AG04450 (cell line): ENCODE data around the gene PLAC8. TPM values are rescaled to one million over a fixed set of nuclear protein-coding genes. Genes with fewer than 3 reads are reported as not detected.
"Not testable (repeated sequence)": the region's sequence is repeated elsewhere in the genome, so short reads cannot be mapped to it uniquely, and the experiment has no call there.

ENCODE experiments used
- CTCF ChIA-PET: fragments of 300-600, 350-600 bp; formaldehyde crosslinking; extraction: SDS; loops from one replicate; lab custom pipeline; 2022; ENCODE audit warnings: antibody characterized with exemption, inconsistent platforms; lab: Charles Lee
- POLR2A ChIA-PET: fragments of 350-600 bp; formaldehyde crosslinking; extraction: SDS; loops from one replicate; lab custom pipeline; 2021; ENCODE audit warnings: antibody characterized with exemption, inconsistent platforms; lab: Yijun Ruan, JAX
- DNase-seq: peaks from one replicate; pipeline ENCODE4 v3.0.0-alpha.2; 2011; ENCODE audit warnings: low read depth, low spot score
- H3K27ac ChIP-seq: one replicate; pipeline ENCODE4 v1.5.1; 2012; ENCODE audit warnings: low read depth, low read length, control low read depth
- H3K27me3 ChIP-seq: one replicate; pipeline ENCODE4 v1.6.0; 2012; ENCODE audit warnings: low read length; ENCODE audit not compliant: control insufficient read depth, insufficient read depth
- H3K4me3 ChIP-seq: 2 replicates; pipeline ENCODE4 v1.5.1; 2011; ENCODE audit warnings: mild to moderate bottlenecking, low read depth, low read length, control low read depth
- H3K9me3 ChIP-seq: 2 replicates; pipeline ENCODE4 v1.5.1; 2012; ENCODE audit warnings: low read length; ENCODE audit not compliant: control insufficient read depth, insufficient read depth
- CTCF ChIP-seq: IDR thresholded peaks from 2 replicates; pipeline ENCODE4 v1.5.1; 2011; ENCODE audit warnings: low read depth, low read length, control low read depth, inconsistent platforms
- polyA plus RNA-seq: library from polyadenylated mRNA; depleted of rRNA; stranded (reverse); fragments of >200 nt; gene quantifications from 2 replicates; pipeline ENCODE4 v1.2.3, GENCODE V29; 2011

Gene PLAC8
- polyA plus RNA-seq, 1 experiment: 0.11 TPM

GRCh38 chr4:83112678-83113428 is 1.7 kb downstream of the PLAC8 start:
- Histone ChIP-seq H3K4me3 (no peak overlapping the region), H3K27me3 (no peaks in the 10 kb centered on the region), H3K9me3 (no peaks in the 10 kb centered on the region), H3K27ac (no peak overlapping the region)
- CTCF ChIA-PET: interaction anchor here (0.9 kb wide), 1 partner anchor 38 kb away, joined by 3 read pairs; no protein-coding TSS in a partner anchor
- DNase-seq: no peak
- TF ChIP-seq CTCF: no peak
- POLR2A ChIA-PET: no interaction called here

- CTCF ChIA-PET: interaction anchor here (0.9 kb wide), 1 partner anchor 38 kb away, joined by 3 read pairs; no protein-coding TSS in a partner anchor
- POLR2A ChIA-PET: no interaction called here
- Histone ChIP-seq H3K4me3 (no peak overlapping the region), H3K9me3 (no peaks in the 10 kb centered on the region), H3K27ac (no peak overlapping the region), H3K27me3 (no peaks in the 10 kb centered on the region)
- no peak for TF ChIP-seq CTCF
- no peak for DNase-seq
Measured at GRCh38 chr4:83112231-83112630, 2.3 kb downstream of the PLAC8 start.

GRCh38 chr4:83111751-83112141 is 2.8 kb downstream of the PLAC8 start:
- POLR2A ChIA-PET, H3K27me3 ChIP-seq, DNase-seq, H3K9me3 ChIP-seq, H3K27ac ChIP-seq, H3K4me3 ChIP-seq: not testable (repeated sequence)
- CTCF ChIA-PET: interaction anchor here (2.6 to 2.8 kb wide), 2 partner anchors 12 to 37 kb away, joined by 23 to 27 read pairs; no protein-coding TSS in a partner anchor

GRCh38 chr4:83110970-83111750 is 3.4 kb downstream of the PLAC8 start:
- Histone ChIP-seq H3K27ac (no peak overlapping the region), H3K9me3 (no peaks in the 10 kb centered on the region), H3K27me3 (no peaks in the 10 kb centered on the region), H3K4me3 (no peak overlapping the region)
- no peak for DNase-seq
- CTCF ChIA-PET: interaction anchor here (0.6 to 2.8 kb wide), 16 partner anchors 8 to 648 kb away, joined by 3 to 27 read pairs (median 6); no protein-coding TSS in a partner anchor
- POLR2A ChIA-PET: interaction anchor here (0.6 to 1.7 kb wide), 3 partner anchors 146 to 262 kb away, joined by 4 to 11 read pairs (median 6); no protein-coding TSS in a partner anchor
- TF ChIP-seq CTCF: no peak

GRCh38 chr4:83110223-83110945 is 4.1 kb downstream of the PLAC8 start:
- peak; percentile 21 for DNase-seq
- Histone ChIP-seq H3K4me3 (peak overlapping the region; percentile 62), H3K27ac (no peak overlapping the region), H3K27me3 (no peaks in the 10 kb centered on the region), H3K9me3 (no peaks in the 10 kb centered on the region)
- ChIA-PET CTCF (interaction anchor here (0.5 to 2.8 kb wide), 29 partner anchors 8 to 648 kb away, joined by 3 to 27 read pairs (median 4); partner anchors contain the start of genes COPS4 and COQ2), POLR2A (interaction anchor here (0.6 to 1.7 kb wide), 2 partner anchors 146 to 151 kb away, joined by 4 to 6 read pairs; no protein-coding TSS in a partner anchor)
- TF ChIP-seq CTCF: peak; percentile 77
